ENCODE data around the gene HMOX2. TPM values are rescaled to one million over a fixed set of nuclear protein-coding genes. Genes with fewer than 3 reads are reported as not detected.

HMOX2 gene
- total and polyA plus RNA-seq, 4 donors: 37.6 to 57.8 (median 51.3) TPM

DNA sequence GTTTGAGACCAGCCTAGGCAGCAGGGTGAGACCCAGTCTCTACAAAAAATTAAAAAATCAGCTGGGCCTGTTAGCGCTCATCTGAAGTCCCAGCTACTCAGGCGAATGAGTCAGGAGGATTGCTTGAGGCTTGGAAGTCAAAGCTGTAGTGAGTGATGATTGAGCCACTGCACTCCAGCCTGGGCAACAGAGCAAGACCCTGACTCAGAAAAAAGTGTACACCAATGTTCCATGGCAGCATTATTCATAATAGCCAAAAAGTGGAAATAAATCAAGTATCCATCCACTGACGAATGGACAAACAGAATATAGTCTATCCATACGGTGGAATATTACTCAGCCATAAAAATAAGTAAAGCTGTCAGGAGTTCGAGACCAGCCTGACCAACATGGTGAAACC is 4.3 kb upstream of the HMOX2 start:
- Histone ChIP-seq H3K4me3 (no peak overlapping the region), H3K9ac (ENCODE audit: insufficient read depth in 1 of 2, low read length in 2 of 2) (no peak overlapping the region), H3K27me3 (ENCODE audit: control insufficient read depth in 3 of 3, insufficient read depth in 3 of 3, low read length in 2 of 3) (no peaks in the 10 kb centered on the region), H3K9me3 (ENCODE audit: control insufficient read depth in 4 of 4, insufficient read depth in 3 of 4, low read length in 3 of 4) (peaks cover 0 to 2% (median 0%) of the 10 kb centered on the region in 4 donors), H3K27ac (ENCODE audit: low read depth in 1 of 2, low read length in 1 of 2) (no peak overlapping the region), H3K36me3 (ENCODE audit: control insufficient read depth in 4 of 4, insufficient read depth in 4 of 4, low read length in 4 of 4) (peaks cover 0 to 7% (median 1%) of the 10 kb centered on the region in 4 donors), H3K4me1 (ENCODE audit: control insufficient read depth in 5 of 5, insufficient read depth in 5 of 5, low read length in 5 of 5) (peaks cover 0 to 2% (median 0%) of the 10 kb centered on the region in 5 donors)
- DNase-seq (no peak), ATAC-seq (ENCODE audit: insufficient read depth, low FRiP score) (no peak)
- WGBS, 2 donors: 96 to 99% methylated on average over 5 of the region's 5 CpGs
- TF ChIP-seq, protein P1, sequence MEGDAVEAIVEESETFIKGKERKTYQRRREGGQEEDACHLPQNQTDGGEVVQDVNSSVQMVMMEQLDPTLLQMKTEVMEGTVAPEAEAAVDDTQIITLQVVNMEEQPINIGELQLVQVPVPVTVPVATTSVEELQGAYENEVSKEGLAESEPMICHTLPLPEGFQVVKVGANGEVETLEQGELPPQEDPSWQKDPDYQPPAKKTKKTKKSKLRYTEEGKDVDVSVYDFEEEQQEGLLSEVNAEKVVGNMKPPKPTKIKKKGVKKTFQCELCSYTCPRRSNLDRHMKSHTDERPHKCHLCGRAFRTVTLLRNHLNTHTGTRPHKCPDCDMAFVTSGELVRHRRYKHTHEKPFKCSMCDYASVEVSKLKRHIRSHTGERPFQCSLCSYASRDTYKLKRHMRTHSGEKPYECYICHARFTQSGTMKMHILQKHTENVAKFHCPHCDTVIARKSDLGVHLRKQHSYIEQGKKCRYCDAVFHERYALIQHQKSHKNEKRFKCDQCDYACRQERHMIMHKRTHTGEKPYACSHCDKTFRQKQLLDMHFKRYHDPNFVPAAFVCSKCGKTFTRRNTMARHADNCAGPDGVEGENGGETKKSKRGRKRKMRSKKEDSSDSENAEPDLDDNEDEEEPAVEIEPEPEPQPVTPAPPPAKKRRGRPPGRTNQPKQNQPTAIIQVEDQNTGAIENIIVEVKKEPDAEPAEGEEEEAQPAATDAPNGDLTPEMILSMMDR (IDR thresholded peaks at IDR 0.05; ENCODE audit: control extremely low read depth, extremely low read depth): no peak

DNA sequence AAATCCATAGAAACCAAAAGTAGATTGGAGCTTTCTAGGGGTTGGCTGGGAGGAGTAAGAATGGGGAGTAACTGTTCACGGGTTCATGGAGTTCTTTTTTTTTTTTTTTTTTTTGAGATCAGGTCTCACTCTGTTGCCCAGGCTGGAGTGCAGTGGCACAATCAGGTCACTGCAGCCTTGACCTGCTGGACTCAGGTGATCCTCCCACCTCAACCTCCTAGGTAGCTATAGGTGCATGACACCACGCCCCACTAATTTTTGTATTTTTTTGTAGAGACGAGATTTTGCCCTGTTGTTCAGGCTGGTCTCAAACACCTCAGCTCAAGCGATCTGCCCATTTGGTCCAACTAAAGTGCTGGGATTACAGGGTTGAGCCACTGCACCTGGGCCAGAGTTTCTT is 3.3 kb upstream of the HMOX2 start:
- ATAC-seq (ENCODE audit: insufficient read depth, low FRiP score) (no peak), DNase-seq (no peak)
- peaks cover 0 to 5% (median 0%) of the 10 kb centered on the region in 5 donors for H3K4me1 ChIP-seq (ENCODE audit: control insufficient read depth in 5 of 5, insufficient read depth in 5 of 5, low read length in 5 of 5)
- H3K4me3 ChIP-seq: no peak overlapping the region
- 77 to 79% methylated on average over 4 of the region's 4 CpGs for WGBS, 2 donors
- peaks cover 0 to 6% (median 1%) of the 10 kb centered on the region in 4 donors for H3K36me3 ChIP-seq (ENCODE audit: control insufficient read depth in 4 of 4, insufficient read depth in 4 of 4, low read length in 4 of 4)
- H3K27me3 ChIP-seq (ENCODE audit: control insufficient read depth in 3 of 3, insufficient read depth in 3 of 3, low read length in 2 of 3): no peaks in the 10 kb centered on the region
- peaks cover 0 to 2% (median 0%) of the 10 kb centered on the region in 4 donors for H3K9me3 ChIP-seq (ENCODE audit: control insufficient read depth in 4 of 4, insufficient read depth in 3 of 4, low read length in 3 of 4)
- TF ChIP-seq, protein P1 (IDR thresholded peaks at IDR 0.05; ENCODE audit: control extremely low read depth, extremely low read depth): no peak
- no peak overlapping the region for H3K9ac ChIP-seq (ENCODE audit: insufficient read depth in 1 of 2, low read length in 2 of 2)
- H3K27ac ChIP-seq (ENCODE audit: low read depth in 1 of 2, low read length in 1 of 2): no peak overlapping the region

DNA sequence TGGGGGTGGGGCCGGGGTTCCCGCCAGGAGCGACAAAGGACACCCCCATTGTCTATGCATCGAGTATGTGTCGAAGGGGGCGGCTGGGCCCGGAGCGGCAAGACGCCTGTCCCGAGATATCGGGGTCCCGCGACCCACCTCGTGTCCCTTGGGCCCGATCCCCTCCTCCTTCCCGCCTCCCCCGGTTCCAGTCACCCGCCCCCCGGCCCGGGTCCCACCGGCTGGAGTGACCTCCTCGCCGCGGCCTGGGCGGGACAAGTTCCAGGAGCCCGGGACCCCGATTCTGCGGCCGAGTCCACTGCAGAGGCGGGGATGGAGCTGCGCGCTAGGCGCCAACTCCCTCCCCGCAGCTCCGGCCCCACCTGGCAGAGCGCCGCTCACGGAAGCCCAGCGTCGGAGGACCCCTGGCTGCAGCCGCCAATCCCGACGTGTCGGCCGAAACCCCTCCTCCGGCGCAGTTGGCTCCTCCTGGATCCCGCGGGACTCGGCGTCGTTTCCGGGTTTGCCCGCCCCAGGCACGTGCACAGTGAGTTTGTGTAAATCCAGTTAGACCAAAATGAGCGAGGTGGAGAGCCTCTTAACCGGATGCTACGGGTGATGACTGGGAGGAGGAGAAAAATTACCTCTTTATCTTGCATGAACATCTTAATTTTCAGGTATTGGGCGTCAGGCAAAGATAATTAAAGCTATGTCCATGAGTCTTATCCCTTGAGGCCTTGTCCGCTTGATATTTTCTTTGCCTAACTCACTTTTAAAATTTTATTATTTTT is 1.8 kb upstream of the HMOX2 start, which contains the start of gene NMRAL1:
Gene NMRAL1 (minus strand): TSS at position 434 of the 770 bp plus-strand sequence. CDS start 493 bp downstream, outside the sequence.
- DNase-seq: peak; percentile 93 to 96 (median 94)
- 2 to 3% methylated on average over 58 to 60 of the region's 60 CpGs for WGBS, 2 donors
- Histone ChIP-seq H3K27ac (ENCODE audit: low read depth in 1 of 2, low read length in 1 of 2) (peak within 1 kb of the TSS; percentile 49 to 89), H3K36me3 (ENCODE audit: control insufficient read depth in 4 of 4, insufficient read depth in 4 of 4, low read length in 4 of 4) (no peaks in the 10 kb centered on the region), H3K4me3 (peak within 1 kb of the TSS; percentile 92), H3K9me3 (ENCODE audit: control insufficient read depth in 4 of 4, insufficient read depth in 3 of 4, low read length in 3 of 4) (peaks cover 0 to 2% (median 0%) of the 10 kb centered on the region in 4 donors), H3K4me1 (ENCODE audit: control insufficient read depth in 5 of 5, insufficient read depth in 5 of 5, low read length in 5 of 5) (peaks cover 0 to 5% (median 0%) of the 10 kb centered on the region in 5 donors), H3K9ac (ENCODE audit: insufficient read depth in 1 of 2, low read length in 2 of 2) (peak within 1 kb of the TSS; percentile 61 to 73), H3K27me3 (ENCODE audit: control insufficient read depth in 3 of 3, insufficient read depth in 3 of 3, low read length in 2 of 3) (no peaks in the 10 kb centered on the region)
- ATAC-seq (ENCODE audit: insufficient read depth, low FRiP score): peak; percentile 53
- TF ChIP-seq, protein P1 (IDR thresholded peaks at IDR 0.05; ENCODE audit: control extremely low read depth, extremely low read depth): no peak
